T-helper 9 cell (primary cell): Measurements from ENCODE around the gene RIC3.

Source experiments
- DNase-seq: peaks from one replicate; pipeline ENCODE4 v3.0.0-alpha.2; 2020
- total RNA-seq, 2 donors: gene quantifications; one replicate each; lab custom pipeline; 2026; lab: John Stamatoyannopoulos, UW

RIC3 gene
- 15.2 to 32.6 reads per million in 2 donors for total RNA-seq

DNA sequence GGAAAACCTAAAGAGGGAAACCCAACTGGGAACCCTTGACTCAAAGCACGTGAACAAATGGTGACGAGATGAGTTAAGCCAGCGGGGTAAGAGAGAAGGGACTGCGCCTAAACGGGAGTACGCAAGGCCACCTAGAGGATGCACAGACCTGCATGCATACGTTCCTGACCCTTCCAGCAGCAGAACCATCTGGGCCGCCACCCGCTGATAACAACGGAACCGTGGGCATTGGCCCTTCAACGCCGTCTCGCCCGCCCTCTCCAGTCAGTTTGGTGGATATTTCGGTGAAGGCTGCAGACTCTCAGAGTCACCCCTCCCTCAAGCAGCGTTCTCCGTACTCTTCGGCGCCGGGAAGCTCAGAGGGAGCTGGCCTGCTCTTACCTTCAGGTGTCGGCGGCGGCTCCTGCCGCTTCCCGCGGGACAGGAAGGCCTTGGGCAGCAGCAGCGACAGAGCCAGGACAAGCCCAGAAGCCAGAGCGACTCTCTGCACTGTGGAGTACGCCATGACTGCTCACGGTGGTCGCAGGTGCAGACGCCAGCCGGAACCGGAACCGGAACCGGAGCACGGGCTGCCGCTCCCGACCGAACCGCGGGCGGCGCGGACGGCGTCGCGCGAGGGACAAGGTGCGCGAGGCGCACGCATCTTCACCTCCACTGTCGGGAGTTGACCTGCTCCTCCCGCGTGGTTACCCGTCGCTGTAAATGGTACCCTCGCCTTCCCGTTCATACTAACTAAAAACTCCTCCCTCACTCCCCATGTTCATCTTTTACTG is at the start of gene RIC3:
RIC3 (minus strand) TSS at position 541 of the 773 bp plus-strand sequence; CDS start at position 505, 36 bp downstream.
- DNase-seq = peak; percentile 6

- no peak for DNase-seq
Measured at GRCh38 chr11:8218409-8218808, 49.6 kb upstream of the RIC3 start.

DNA sequence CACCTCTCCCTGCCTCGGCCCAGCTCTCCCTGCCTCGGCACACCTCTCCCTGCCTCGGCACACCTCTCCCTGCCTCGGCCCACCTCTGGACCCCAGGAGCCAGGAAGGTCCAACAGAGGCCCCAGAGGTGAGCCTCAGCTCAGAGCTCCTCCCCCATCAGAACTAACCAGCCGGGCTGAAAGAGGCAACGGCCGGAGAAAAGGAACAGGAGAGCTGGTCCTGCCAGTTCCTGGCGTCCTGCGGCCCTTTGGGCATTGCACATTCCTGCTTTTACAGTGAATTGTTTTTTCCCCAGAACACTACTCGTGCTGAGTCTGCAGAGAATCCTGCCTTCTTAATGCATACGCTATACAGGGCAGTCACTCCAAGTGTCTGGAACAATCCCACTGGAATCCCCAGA is 49.1 kb upstream of the RIC3 start:
- DNase-seq = no peak

- no peak for DNase-seq
Measured at GRCh38 chr11:8217136-8217535, 48.3 kb upstream of the RIC3 start.

DNA sequence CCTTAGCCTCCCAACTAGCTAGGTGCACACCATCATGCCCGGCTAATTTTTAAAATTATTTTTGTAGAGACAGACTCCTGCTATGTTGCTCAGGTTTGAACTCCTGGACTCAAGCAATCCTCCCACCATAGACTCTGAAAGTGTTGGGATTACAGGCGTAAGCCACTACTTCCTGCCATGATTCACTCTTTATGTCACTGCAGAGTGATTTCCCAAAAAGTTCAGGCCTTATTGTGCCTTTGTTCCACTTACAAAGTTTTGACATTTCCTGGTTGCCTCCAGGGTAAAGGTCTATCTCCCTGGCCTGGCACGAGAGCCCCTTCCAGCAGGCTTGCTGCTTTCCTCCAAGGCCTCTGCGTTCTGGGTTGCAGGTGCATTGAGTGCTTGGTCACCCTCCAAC is 44.6 kb upstream of the RIC3 start:
- DNase-seq = no peak

DNA sequence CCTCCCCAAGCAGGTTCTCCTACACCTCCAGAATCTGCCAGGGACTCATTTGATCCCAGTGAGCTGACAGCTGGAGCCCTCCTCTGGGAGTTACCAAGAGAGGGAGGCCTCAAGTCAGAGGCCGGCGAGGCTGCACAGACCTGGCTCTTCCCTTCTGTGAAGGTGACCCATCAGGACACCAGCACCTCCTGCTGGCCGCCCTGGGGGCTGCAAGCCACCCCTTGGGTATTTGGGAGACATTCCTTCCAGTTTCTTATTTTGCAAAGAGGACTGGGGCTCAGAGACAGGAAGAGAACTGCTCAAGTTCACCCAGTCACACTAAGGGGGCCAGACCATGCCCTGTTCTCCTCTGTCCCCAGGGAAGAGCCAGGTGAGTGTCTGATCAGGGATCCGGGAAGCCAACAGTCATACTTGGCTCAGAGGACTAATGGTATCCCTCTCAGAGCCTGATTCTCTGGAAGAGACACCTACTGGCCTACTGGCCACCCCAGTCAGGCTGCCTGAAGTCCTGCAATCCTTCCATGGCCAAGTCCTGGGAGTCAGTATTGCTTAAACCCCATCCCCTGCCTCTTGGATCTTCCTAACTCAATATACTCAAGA is 40.5 kb upstream of the RIC3 start:
- no peak for DNase-seq

GRCh38 chr11:8207080-8208000 is 38.5 kb upstream of the RIC3 start:
- DNase-seq = no peak

- DNase-seq = no peak
Measured at GRCh38 chr11:8206251-8207079, 37.6 kb upstream of the RIC3 start.

DNA sequence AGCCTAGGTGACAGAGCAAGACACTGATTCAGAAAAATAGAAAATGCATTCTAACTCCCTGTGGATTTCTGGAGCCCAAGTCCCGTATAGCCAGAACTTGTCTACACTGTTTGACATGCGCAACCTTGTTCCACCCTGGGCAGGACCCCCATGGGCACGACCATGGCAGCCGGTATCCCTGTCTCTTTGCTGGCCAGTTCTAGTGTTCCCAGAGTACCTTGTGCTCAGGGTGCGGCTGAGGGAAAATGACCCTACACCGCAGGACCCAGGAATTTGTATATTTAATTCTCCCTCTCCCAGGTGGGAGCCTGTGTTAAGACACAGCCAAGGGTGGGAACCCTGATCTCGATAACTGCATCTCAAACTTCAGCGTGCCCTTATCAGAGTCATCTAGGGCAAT is 36.7 kb upstream of the RIC3 start:
- no peak for DNase-seq

DNA sequence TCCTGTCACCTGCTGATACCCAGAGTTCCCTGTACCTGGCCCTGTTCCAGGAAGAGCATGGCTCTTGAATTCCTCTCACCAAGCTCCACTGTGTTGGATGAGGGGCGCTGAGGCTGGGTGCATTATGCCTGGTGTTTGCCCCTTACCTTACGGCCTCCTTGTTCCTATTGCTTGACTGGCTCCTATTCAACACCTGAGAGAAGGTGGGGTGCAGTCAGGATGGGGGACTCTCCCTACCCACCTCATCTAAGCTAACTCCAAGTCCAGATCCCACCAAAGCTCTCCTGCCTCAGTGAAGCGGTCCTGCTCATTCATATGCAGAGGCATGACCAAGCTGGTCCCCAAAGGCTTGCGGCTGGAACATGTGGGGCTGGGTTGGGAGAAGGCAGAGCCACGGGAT is 35.8 kb upstream of the RIC3 start:
- DNase-seq = no peak

DNA sequence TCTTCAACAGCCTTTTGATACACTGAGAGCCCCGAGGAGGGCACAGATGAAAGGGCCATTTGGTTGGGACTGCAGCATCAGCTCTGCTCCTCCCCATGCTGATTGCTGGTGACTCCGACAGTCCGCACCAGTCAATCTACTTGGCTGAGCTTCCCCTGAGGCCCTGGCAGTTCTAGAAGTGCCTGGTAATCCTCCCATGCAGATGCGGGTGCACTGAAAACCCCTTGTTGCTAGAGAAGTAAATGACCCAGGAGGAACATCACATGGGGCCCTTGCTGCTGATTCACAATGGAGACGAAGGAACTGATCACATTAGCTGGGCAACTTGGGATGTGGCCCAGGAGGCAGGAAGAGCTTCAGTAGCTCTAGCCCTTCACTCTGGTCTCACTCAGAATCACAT is 35.2 kb upstream of the RIC3 start:
- DNase-seq = no peak

GRCh38 chr11:8203414-8203715 is 34.5 kb upstream of the RIC3 start:
- DNase-seq = no peak

DNA sequence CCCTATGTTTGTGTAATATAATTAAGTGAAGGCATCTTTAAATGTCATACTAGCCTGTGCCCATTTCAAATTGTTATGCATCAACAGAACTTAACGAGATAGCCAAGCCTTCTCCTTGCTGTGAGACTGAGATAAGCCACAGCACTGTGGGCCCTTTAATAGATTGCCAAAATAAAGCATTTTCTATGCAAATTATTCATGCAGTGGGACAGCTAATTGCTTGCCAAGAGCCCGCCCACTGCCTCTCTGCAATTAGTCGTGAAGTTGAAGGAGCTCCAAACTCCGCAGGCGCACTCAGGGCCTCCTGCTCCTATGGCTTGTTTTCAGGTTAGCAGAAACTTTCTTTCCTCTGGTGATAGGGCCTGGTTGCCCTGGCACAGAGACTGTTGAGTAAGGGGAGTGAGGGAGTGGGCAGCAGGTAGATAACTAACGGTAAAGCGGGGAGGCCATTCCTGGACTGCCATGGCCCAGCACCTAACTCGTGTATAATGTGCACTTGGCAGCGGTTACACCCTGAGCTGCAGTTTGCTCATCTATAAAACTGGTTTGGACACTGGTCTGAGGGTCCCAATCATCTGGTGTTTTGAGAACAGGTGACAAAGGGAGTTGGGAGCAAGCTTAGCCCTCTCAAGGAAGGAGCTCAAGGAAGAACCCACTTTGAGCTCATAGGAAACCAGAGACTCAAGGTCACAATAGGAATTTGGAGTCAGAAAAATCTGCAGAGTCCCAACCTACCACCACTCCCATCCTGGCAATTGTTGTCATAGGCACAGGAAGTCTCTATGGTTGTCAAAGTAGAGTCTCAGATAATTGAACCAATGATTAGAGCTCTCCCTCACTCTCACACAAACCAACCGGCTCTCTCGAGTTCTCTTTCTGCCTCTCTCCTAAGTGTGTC is 33.9 kb upstream of the RIC3 start:
- DNase-seq = no peak

GRCh38 chr11:8201644-8202365 is 33.0 kb upstream of the RIC3 start:
- no peak for DNase-seq

DNA sequence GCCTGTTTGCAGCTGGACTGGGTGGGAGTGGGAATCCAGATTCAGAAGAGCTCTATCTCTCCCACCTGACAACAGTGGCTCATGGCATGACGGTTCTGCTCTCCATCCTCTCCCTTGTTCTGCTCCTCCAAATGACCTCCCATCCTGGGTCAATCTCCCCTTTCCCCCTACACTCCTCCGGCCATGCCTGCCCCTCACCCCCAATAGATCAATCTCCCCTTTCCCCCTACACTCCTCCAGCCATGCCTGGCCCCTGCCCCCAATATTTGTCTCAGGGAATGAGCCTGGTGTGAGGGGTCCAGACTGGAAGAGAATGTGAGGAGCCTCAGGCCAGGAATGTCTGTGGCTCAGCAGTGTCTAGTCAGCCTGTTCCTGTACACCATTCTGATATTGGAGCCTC is 30.9 kb upstream of the RIC3 start:
- no peak for DNase-seq

- no peak for DNase-seq
Measured at GRCh38 chr11:8196749-8197148, 27.9 kb upstream of the RIC3 start.

- no peak for DNase-seq
Measured at GRCh38 chr11:8194956-8195355, 26.1 kb upstream of the RIC3 start.

- no peak for DNase-seq
Measured at GRCh38 chr11:8192896-8193209, 24.0 kb upstream of the RIC3 start.

DNA sequence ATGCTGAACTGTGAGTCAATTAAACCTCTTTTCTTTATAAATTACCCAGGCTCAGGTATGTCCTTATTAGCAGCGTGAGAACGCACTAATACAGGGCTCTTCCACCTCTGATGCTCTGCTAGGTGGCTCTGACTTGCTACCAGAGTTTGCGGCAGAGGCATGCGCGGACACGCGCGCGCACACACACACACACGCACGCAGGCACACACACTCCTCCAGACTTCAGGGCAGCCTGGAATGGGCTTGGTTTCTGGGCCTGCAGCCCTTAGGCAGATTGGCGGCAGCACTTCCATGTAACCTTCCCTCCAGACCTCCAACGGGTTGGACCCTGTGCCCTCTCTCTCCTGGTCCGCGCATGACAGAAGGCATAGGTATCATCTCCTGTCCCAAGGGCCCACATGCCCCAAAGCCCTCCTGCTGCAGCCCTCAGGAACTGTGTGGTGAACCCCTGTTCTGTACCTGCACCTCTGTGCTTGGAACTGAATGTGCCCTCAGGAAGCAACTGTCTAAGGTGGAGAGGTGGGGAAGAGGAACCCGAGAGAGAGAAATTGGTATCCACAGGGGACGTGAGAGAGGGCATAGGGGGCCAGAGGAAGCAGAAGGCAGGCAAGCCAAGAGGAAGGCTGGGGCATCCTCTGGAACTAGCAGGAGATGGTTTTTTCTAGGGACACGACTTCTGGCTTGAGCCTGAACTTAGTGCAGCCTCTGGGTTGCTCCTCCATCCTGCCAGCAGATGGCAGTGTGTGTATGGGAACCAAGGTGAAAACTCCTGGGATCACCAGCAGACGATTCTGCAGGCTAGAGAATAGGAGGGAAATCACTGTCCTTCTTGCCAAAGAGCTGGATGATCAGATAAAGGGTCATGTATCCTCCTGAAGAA is 23.4 kb upstream of the RIC3 start:
- peak; percentile 21 for DNase-seq

- no peak for DNase-seq
Measured at GRCh38 chr11:8190431-8190830, 21.6 kb upstream of the RIC3 start.
